ENCODE results near the gene API5. TPM values are rescaled to one million over a fixed set of nuclear protein-coding genes. Genes with fewer than 3 reads are reported as not detected.

Gene API5
- polyA plus RNA-seq, 3 donors, result 21.8 to 40.7 (median 32.7) TPM

GRCh38 chr11:43358279-43358800, 46.5 kb downstream of the API5 start:
- WGBS, 3 donors, result 4 to 6% (median 5%) methylated on average over 16 of the region's 16 CpGs
- H3K27ac ChIP-seq (ENCODE audit: low read depth, low read length), result no peak overlapping the region

GRCh38 chr11:43358801-43359421, 47.1 kb downstream of the API5 start, which contains the start of gene TTC17:
Gene TTC17 (plus strand): TSS chr11:43358920. CDS start chr11:43358955, 35 bp downstream.
- no peak within 1 kb of the TSS for H3K27ac ChIP-seq (ENCODE audit: low read depth, low read length)
- WGBS, 3 donors, result 0% methylated on average over 44 to 58 of the region's 58 CpGs

- 0 to 1% (median 1%) methylated on average over 14 of the region's 14 CpGs for WGBS, 3 donors
- H3K27ac ChIP-seq (ENCODE audit: low read depth, low read length), result no peak overlapping the region
Observed at GRCh38 chr11:43359422-43359818, 47.6 kb downstream of the API5 start.

- no peak overlapping the region for H3K27ac ChIP-seq (ENCODE audit: low read depth, low read length)
- WGBS, 3 donors, result 17 to 59% (median 27%) methylated on average over 1 of the region's 1 CpG
Observed at GRCh38 chr11:43360361-43361032, 48.7 kb downstream of the API5 start.

- WGBS, 3 donors, result 86 to 90% (median 87%) methylated on average over 5 of the region's 5 CpGs
- H3K27ac ChIP-seq (ENCODE audit: low read depth, low read length), result no peak overlapping the region
Observed at GRCh38 chr11:43366677-43367076, 54.9 kb downstream of the API5 start.

- WGBS, 3 donors, result 46 to 82% (median 82%) methylated on average over 7 of the region's 7 CpGs
- no peak overlapping the region for H3K27ac ChIP-seq (ENCODE audit: low read depth, low read length)
Observed at GRCh38 chr11:43367382-43368178, 55.8 kb downstream of the API5 start.

GRCh38 chr11:43376065-43376464, 64.3 kb downstream of the API5 start:
- WGBS, 3 donors, result 96 to 100% (median 98%) methylated on average over 2 of the region's 2 CpGs
- H3K27ac ChIP-seq (ENCODE audit: low read depth, low read length), result no peak overlapping the region

- H3K27ac ChIP-seq (ENCODE audit: low read depth, low read length), result no peak overlapping the region
- 60 to 83% (median 82%) methylated on average over 2 of the region's 2 CpGs for WGBS, 3 donors
Observed at GRCh38 chr11:43376594-43376993, 64.8 kb downstream of the API5 start.

GRCh38 chr11:43377389-43377788, 65.6 kb downstream of the API5 start:
- H3K27ac ChIP-seq (ENCODE audit: low read depth, low read length), result no peak overlapping the region

- no peak overlapping the region for H3K27ac ChIP-seq (ENCODE audit: low read depth, low read length)
- WGBS, 3 donors, result 85 to 97% (median 94%) methylated on average over 3 of the region's 3 CpGs
Observed at GRCh38 chr11:43378897-43379296, 67.1 kb downstream of the API5 start.

- WGBS, 3 donors, result 59 to 75% (median 71%) methylated on average over 2 of the region's 2 CpGs
- H3K27ac ChIP-seq (ENCODE audit: low read depth, low read length), result no peak overlapping the region
Observed at GRCh38 chr11:43381802-43382201, 70.0 kb downstream of the API5 start.

GRCh38 chr11:43382614-43383013, 70.8 kb downstream of the API5 start:
- H3K27ac ChIP-seq (ENCODE audit: low read depth, low read length), result no peak overlapping the region
- 71 to 92% (median 85%) methylated on average over 1 of the region's 1 CpG for WGBS, 3 donors

GRCh38 chr11:43384393-43384792, 72.6 kb downstream of the API5 start:
- WGBS, 3 donors, result 84 to 99% (median 98%) methylated on average over 5 of the region's 5 CpGs

GRCh38 chr11:43392713-43393112, 80.9 kb downstream of the API5 start:
- H3K27ac ChIP-seq (ENCODE audit: low read depth, low read length), result no peak overlapping the region
- 90 to 95% (median 94%) methylated on average over 5 of the region's 5 CpGs for WGBS, 3 donors

More at GRCh38 chr11:43384393-43384792, 72.6 kb downstream of the API5 start:
- no peak overlapping the region for H3K27ac ChIP-seq (ENCODE audit: low read depth, low read length)

- H3K27ac ChIP-seq (ENCODE audit: low read depth, low read length), result no peak overlapping the region
- 60 to 76% (median 72%) methylated on average over 2 of the region's 2 CpGs for WGBS, 3 donors
Observed at GRCh38 chr11:43393765-43394355, 82.1 kb downstream of the API5 start.
